Neural cell (in vitro differentiated cells): Measurements from ENCODE around the gene GAD2. TPM values are rescaled to one million over a fixed set of nuclear protein-coding genes. Genes with fewer than 3 reads are reported as not detected.

Experiments used
- H2AFZ ChIP-seq: fragments of 200-600, 300-800 bp; sonication (generic), shearing (Covaris generic); 2 replicates; pipeline ENCODE4 v1.6.0; 2014; ENCODE audit warnings: low read depth, mild to moderate bottlenecking, antibody characterized with exemption, low read length, moderate library complexity
- H3F3A ChIP-seq: fragments of 200-600 bp; shearing (Covaris generic); 2 replicates; pipeline ENCODE4 v1.6.1; 2016; ENCODE audit warnings: mild to moderate bottlenecking, moderate library complexity, mixed read lengths, antibody characterized with exemption, low read length; ENCODE audit not compliant: insufficient read depth, poor library complexity, severe bottlenecking
- H3K27ac ChIP-seq: fragments of 200-600, 300-800 bp; sonication (generic), shearing (Covaris generic); 2 replicates; pipeline ENCODE4 v1.5.1; 2014; ENCODE audit warnings: mild to moderate bottlenecking, low read length, moderate library complexity
- H3K27me3 ChIP-seq: fragments of 300-800, 200-600 bp; sonication (generic), shearing (Covaris generic); 2 replicates; pipeline ENCODE4 v1.6.0; 2014; ENCODE audit warnings: mild to moderate bottlenecking, low read depth, low read length, moderate library complexity; ENCODE audit not compliant: insufficient read depth
- H3K36me3 ChIP-seq: fragments of 300-800, 200-600 bp; sonication (generic), shearing (Covaris generic); 2 replicates; pipeline ENCODE4 v1.5.1; 2014; ENCODE audit warnings: mild to moderate bottlenecking, antibody characterized with exemption, low read length, moderate library complexity; ENCODE audit not compliant: insufficient read depth
- H3K4me2 ChIP-seq: fragments of 300-800, 200-600 bp; sonication (generic), shearing (Covaris generic); 2 replicates; pipeline ENCODE4 v1.6.0; 2014; ENCODE audit warnings: mild to moderate bottlenecking, low read length
- H3K4me3 ChIP-seq: fragments of 300-800, 200-600 bp; sonication (generic), shearing (Covaris generic); 2 replicates; pipeline ENCODE4 v1.5.1; 2014; ENCODE audit warnings: mild to moderate bottlenecking, low read length, moderate library complexity
- H3K79me2 ChIP-seq: fragments of 200-600 bp; shearing (Covaris generic); replicated peaks from 2 replicates; pipeline ENCODE4 v1.6.0; 2014; ENCODE audit warnings: mild to moderate bottlenecking, low read length, moderate library complexity; ENCODE audit not compliant: insufficient read depth
- H3K9ac ChIP-seq: fragments of 300-800, 200-600 bp; sonication (generic), shearing (Covaris generic); 2 replicates; pipeline ENCODE4 v1.6.1; 2016; ENCODE audit warnings: mild to moderate bottlenecking, low read length, mixed read lengths
- H3K9me2 ChIP-seq: fragments of 200-600 bp; shearing (Covaris generic); 2 replicates; pipeline ENCODE4 v1.6.1; 2016; ENCODE audit warnings: mild to moderate bottlenecking, low read length, mixed read lengths; ENCODE audit not compliant: insufficient read depth
- H3K9me3 ChIP-seq: fragments of 200-600, 300-800 bp; sonication (generic), shearing (Covaris generic); 2 replicates; pipeline ENCODE4 v1.6.1; 2016; ENCODE audit warnings: mild to moderate bottlenecking, mixed run types, low read length, moderate library complexity, mixed read lengths
- H4K20me1 ChIP-seq: fragments of 200-600 bp; shearing (Covaris generic); 2 replicates; pipeline ENCODE4 v1.6.1; 2016; ENCODE audit warnings: mild to moderate bottlenecking, mixed run types; ENCODE audit not compliant: insufficient read depth
- CTCF ChIP-seq: fragments of 450-650 bp; IDR thresholded peaks from 2 replicates; pipeline ENCODE4 v1.5.1; 2014; ENCODE audit warnings: antibody characterized with exemption, mild to moderate bottlenecking, moderate library complexity; ENCODE audit not compliant: poor library complexity, severe bottlenecking
- EP300 ChIP-seq: fragments of 450-650 bp; conservative IDR thresholded peaks from 2 replicates; pipeline ENCODE4 v1.6.1; 2014; ENCODE audit warnings: antibody characterized with exemption, mild to moderate bottlenecking, moderate library complexity; ENCODE audit not compliant: poor library complexity, severe bottlenecking
- EZH2 ChIP-seq: fragments of 200-600, 300-800 bp; shearing (Covaris generic), sonication (generic); IDR thresholded peaks from 2 replicates; pipeline ENCODE4 v1.6.1; 2014; ENCODE audit warnings: antibody characterized with exemption, low read length, borderline replicate concordance, mild to moderate bottlenecking; ENCODE audit not compliant: insufficient read depth, poor library complexity, severe bottlenecking
- MXI1 ChIP-seq: fragments of 450-650 bp; conservative IDR thresholded peaks from 2 replicates; pipeline ENCODE4 v1.6.1; 2014; ENCODE audit warnings: antibody characterized with exemption, mild to moderate bottlenecking; ENCODE audit not compliant: poor library complexity, severe bottlenecking
- POLR2AphosphoS5 ChIP-seq: IDR thresholded peaks from 2 replicates; pipeline ENCODE4 v1.6.1; 2012
- RAD21 ChIP-seq: fragments of 450-650 bp; conservative IDR thresholded peaks from 2 replicates; pipeline ENCODE4 v1.6.1; 2014; ENCODE audit warnings: antibody characterized with exemption, mild to moderate bottlenecking, moderate library complexity
- REST ChIP-seq: IDR thresholded peaks from 2 replicates; pipeline ENCODE4 v1.6.1; 2012; ENCODE audit warnings: borderline replicate concordance
- SMC3 ChIP-seq: fragments of 450-650 bp; conservative IDR thresholded peaks from 2 replicates; pipeline ENCODE4 v1.6.1; 2014; ENCODE audit warnings: antibody characterized with exemption, mild to moderate bottlenecking, moderate library complexity; ENCODE audit not compliant: poor library complexity
- TAF1 ChIP-seq: IDR thresholded peaks from 2 replicates; pipeline ENCODE4 v1.6.1; 2012; ENCODE audit warnings: low read depth
- polyA plus RNA-seq: library from polyadenylated mRNA; depleted of rRNA; stranded (reverse); fragments of >200 nt; gene quantifications from 2 replicates; pipeline ENCODE4 v1.2.3, GENCODE V29; 2014

The GAD2 gene
- polyA plus RNA-seq, 1 donor from 2014 or later = 192 TPM

- Histone ChIP-seq H2AFZ (no peak overlapping the region), H3K27me3 (no peaks in the 10 kb centered on the region), H4K20me1 (no peaks in the 10 kb centered on the region), H3K36me3 (no peaks in the 10 kb centered on the region), H3K9me3 (no peaks in the 10 kb centered on the region), H3K4me3 (peak overlapping the region; percentile 86), H3K9ac (peak overlapping the region; percentile 99), H3K79me2 (peaks cover 98% of the 10 kb centered on the region), H3K4me2 (peak overlapping the region; percentile 91), H3K9me2 (no peaks in the 10 kb centered on the region), H3K27ac (peak overlapping the region; percentile 98), H3F3A (peaks cover 7% of the 10 kb centered on the region)
- no peak for TF ChIP-seq MXI1
- TF ChIP-seq EZH2 = no peak
- TF ChIP-seq EP300 = no peak
- TF ChIP-seq REST = peak; percentile 40
- TF ChIP-seq TAF1 = peak; percentile 61
- no peak for TF ChIP-seq RAD21
- no peak for TF ChIP-seq SMC3
- peak; percentile 70 for TF ChIP-seq POLR2AphosphoS5
- no peak for TF ChIP-seq CTCF
Observed at GRCh38 chr10:26217396-26218086, 967 bp downstream of the GAD2 start.

- peak overlapping the region; percentile 86 for H3K4me3 ChIP-seq
- peaks cover 3% of the 10 kb centered on the region for H3K36me3 ChIP-seq
- H3F3A ChIP-seq = no peaks in the 10 kb centered on the region
- H3K4me2 ChIP-seq = peak overlapping the region; percentile 91
- H3K9ac ChIP-seq = peak overlapping the region; percentile 99
- peaks cover 97% of the 10 kb centered on the region for H3K79me2 ChIP-seq
- H3K27me3 ChIP-seq = no peaks in the 10 kb centered on the region
- H3K9me2 ChIP-seq = no peaks in the 10 kb centered on the region
- TF ChIP-seq POLR2AphosphoS5 (peak; percentile 45), TAF1 (no peak), REST (peak; percentile 72)
- H3K9me3 ChIP-seq = no peaks in the 10 kb centered on the region
- H4K20me1 ChIP-seq = no peaks in the 10 kb centered on the region
- H2AFZ ChIP-seq = no peak overlapping the region
- H3K27ac ChIP-seq = peak overlapping the region; percentile 98
Observed at GRCh38 chr10:26219676-26220075, 3.1 kb downstream of the GAD2 start.
